GM21825 (cell line): Measurements from ENCODE around the gene ANKS1B.

Experiments
- ATAC-seq: cut with Tn5 transposase; IDR thresholded peaks from one replicate; pipeline ENCODE4 v1.9.1; 2021; ENCODE audit warnings: mild to moderate bottlenecking, moderate library complexity; ENCODE audit not compliant: unreplicated experiment

The ANKS1B gene

GRCh38 chr12:98719515-98720504 is 1264.9 kb downstream of the ANKS1B start:
- peak; percentile 50 for ATAC-seq

- no peak for ATAC-seq
These were observed 1270.3 kb downstream of the ANKS1B start for GRCh38 chr12:98714426-98714825.

GRCh38 chr12:98709022-98709421 is 1275.7 kb downstream of the ANKS1B start:
- ATAC-seq = no peak

GRCh38 chr12:98701166-98701565 is 1283.6 kb downstream of the ANKS1B start:
- no peak for ATAC-seq

GRCh38 chr12:98699586-98699985 is 1285.2 kb downstream of the ANKS1B start:
- ATAC-seq = no peak

- ATAC-seq = peak; percentile 97
These were observed 1285.9 kb downstream of the ANKS1B start for GRCh38 chr12:98698603-98699463.

- no peak for ATAC-seq
These were observed 1287.5 kb downstream of the ANKS1B start for GRCh38 chr12:98697209-98697608.

- ATAC-seq = no peak
These were observed 1288.6 kb downstream of the ANKS1B start for GRCh38 chr12:98696036-98696646.

- ATAC-seq = no peak
These were observed 1293.4 kb downstream of the ANKS1B start for GRCh38 chr12:98691351-98691750.

GRCh38 chr12:98686603-98687002 is 1298.1 kb downstream of the ANKS1B start:
- no peak for ATAC-seq
